ENCODE measurements around the gene RIBC2.

- TF ChIP-seq ZSCAN25 (CRISPR knock-in tag; IDR thresholded peaks at IDR 0.05) (no peak), ZNF879 (CRISPR knock-in tag; IDR thresholded peaks at IDR 0.05) (no peak), CREBL2 (CRISPR knock-in tag; IDR thresholded peaks at IDR 0.05; ENCODE audit: borderline replicate concordance) (no peak), MLX (CRISPR knock-in tag; IDR thresholded peaks at IDR 0.05) (no peak), FOXA1 (IDR thresholded peaks at IDR 0.05) (no peak), FOXA1 (CRISPR knock-in tag; IDR thresholded peaks at IDR 0.05) (no peak), CTCF (CRISPR knock-in tag; IDR thresholded peaks at IDR 0.05) (no peak), ZNF354B (CRISPR knock-in tag; IDR thresholded peaks at IDR 0.05) (no peak)
Measured at GRCh38 chr22:45458532-45458931, 45.0 kb downstream of the RIBC2 start.

Data from HepG2 (cell line).